Stimulated activated CD8-positive, alpha-beta memory T cell treated with anti-CD3 and anti-CD28 coated beads, Interleukin-7, amount 100 ng/mL, for 4 hours (primary cell): ENCODE data around the gene C12orf43.
A peak's percentile ranks its signal among the peaks of the same experiment; 100 is the strongest.

Source experiments
- DNase-seq, 2 donors: peaks; one replicate each; pipeline ENCODE4 v3.0.0-alpha.2; 2020; ENCODE audit warnings: low read depth in 2 of 2

C12orf43 gene

GRCh38 chr12:121030576-121031212, 14.4 kb upstream of the C12orf43 start:
- DNase-seq = no peak

GRCh38 chr12:121026274-121027045, 10.2 kb upstream of the C12orf43 start:
- DNase-seq = no peak

- DNase-seq = no peak
Measured at GRCh38 chr12:121025442-121026226, 9.3 kb upstream of the C12orf43 start.

GRCh38 chr12:121023799-121024198, 7.5 kb upstream of the C12orf43 start:
- DNase-seq = no peak

GRCh38 chr12:121022713-121023112, 6.4 kb upstream of the C12orf43 start:
- DNase-seq = no peak

- DNase-seq = no peak
Measured at GRCh38 chr12:121021754-121022153, 5.5 kb upstream of the C12orf43 start.

GRCh38 chr12:121018860-121019617, 2.8 kb upstream of the C12orf43 start:
- no peak for DNase-seq

GRCh38 chr12:121017966-121018491, 1.7 kb upstream of the C12orf43 start:
- no peak for DNase-seq

- no peak for DNase-seq
Measured at GRCh38 chr12:121013715-121014114, 2.6 kb downstream of the C12orf43 start.

GRCh38 chr12:121011820-121012219, 4.5 kb downstream of the C12orf43 start:
- DNase-seq = no peak

GRCh38 chr12:121010860-121011259, 5.4 kb downstream of the C12orf43 start:
- DNase-seq = no peak

- DNase-seq = no peak
Measured at GRCh38 chr12:121009741-121010140, 6.5 kb downstream of the C12orf43 start.

- DNase-seq = no peak
Measured at GRCh38 chr12:121008347-121009098, 7.8 kb downstream of the C12orf43 start.

- peak in 1 of 2 donors; percentile 29 for DNase-seq
Measured at GRCh38 chr12:121005346-121005815, 10.9 kb downstream of the C12orf43 start.

- DNase-seq = no peak
Measured at GRCh38 chr12:121004253-121004815, 12.0 kb downstream of the C12orf43 start.

- DNase-seq = no peak
Measured at GRCh38 chr12:121003650-121004049, 12.6 kb downstream of the C12orf43 start.

GRCh38 chr12:121001841-121002483, 14.3 kb downstream of the C12orf43 start:
- DNase-seq = no peak

GRCh38 chr12:121001060-121001459, 15.2 kb downstream of the C12orf43 start:
- no peak for DNase-seq

GRCh38 chr12:121000530-121000929, 15.8 kb downstream of the C12orf43 start:
- no peak for DNase-seq
